ENCODE measurements around the gene STIM2.
"Not testable (repeated sequence)": the region's sequence is repeated elsewhere in the genome, so short reads cannot be mapped to it uniquely, and the experiment has no call there.

STIM2 gene

GRCh38 chr4:26884486-26884988 lies 23.9 kb downstream of the STIM2 start:
- no peaks in the 10 kb centered on the region for H3K9me3 ChIP-seq (ENCODE audit: low read length)
- no peak overlapping the region for H2AFZ ChIP-seq (ENCODE audit: low read depth, low read length)
- H3K4me1 ChIP-seq (ENCODE audit: insufficient read depth, low read length): no peaks in the 10 kb centered on the region
- H3K27me3 ChIP-seq (ENCODE audit: insufficient read depth, low read length): no peaks in the 10 kb centered on the region
- H3K4me3 ChIP-seq (ENCODE audit: low read length): no peak overlapping the region
- H3K36me3 ChIP-seq (ENCODE audit: insufficient read depth, low read length): no peaks in the 10 kb centered on the region

- Histone ChIP-seq H3K36me3 (ENCODE audit: insufficient read depth, low read length) (no peaks in the 10 kb centered on the region), H3K4me1 (ENCODE audit: insufficient read depth, low read length) (no peaks in the 10 kb centered on the region), H2AFZ (ENCODE audit: low read depth, low read length) (no peak overlapping the region), H3K9me3 (ENCODE audit: low read length) (no peaks in the 10 kb centered on the region), H3K27me3 (ENCODE audit: insufficient read depth, low read length) (no peaks in the 10 kb centered on the region), H3K4me3 (ENCODE audit: low read length) (no peak overlapping the region)
Observed at GRCh38 chr4:26885912-26886274, 25.3 kb downstream of the STIM2 start.

GRCh38 chr4:26887143-26887542 lies 26.5 kb downstream of the STIM2 start:
- H3K4me1 ChIP-seq (ENCODE audit: insufficient read depth, low read length): no peaks in the 10 kb centered on the region

GRCh38 chr4:26887809-26888208 lies 27.2 kb downstream of the STIM2 start:
- Histone ChIP-seq H3K4me1 (ENCODE audit: insufficient read depth, low read length) (no peaks in the 10 kb centered on the region), H3K4me3 (ENCODE audit: low read length) (no peak overlapping the region), H3K36me3 (ENCODE audit: insufficient read depth, low read length) (no peaks in the 10 kb centered on the region)

More at GRCh38 chr4:26887143-26887542, 26.5 kb downstream of the STIM2 start:
- Histone ChIP-seq H3K27me3 (ENCODE audit: insufficient read depth, low read length) (no peaks in the 10 kb centered on the region), H2AFZ (ENCODE audit: low read depth, low read length) (no peak overlapping the region), H3K4me3 (ENCODE audit: low read length) (no peak overlapping the region), H3K36me3 (ENCODE audit: insufficient read depth, low read length) (no peaks in the 10 kb centered on the region), H3K9me3 (ENCODE audit: low read length) (no peaks in the 10 kb centered on the region)

GRCh38 chr4:26889356-26889755 lies 28.7 kb downstream of the STIM2 start:
- Histone ChIP-seq H3K36me3 (ENCODE audit: insufficient read depth, low read length) (no peaks in the 10 kb centered on the region), H3K9me3 (ENCODE audit: low read length) (no peaks in the 10 kb centered on the region), H3K4me3 (ENCODE audit: low read length) (no peak overlapping the region), H3K4me1 (ENCODE audit: insufficient read depth, low read length) (no peaks in the 10 kb centered on the region), H3K27me3 (ENCODE audit: insufficient read depth, low read length) (no peaks in the 10 kb centered on the region), H2AFZ (ENCODE audit: low read depth, low read length) (no peak overlapping the region)

More at GRCh38 chr4:26887809-26888208, 27.2 kb downstream of the STIM2 start:
- no peaks in the 10 kb centered on the region for H3K9me3 ChIP-seq (ENCODE audit: low read length)
- H3K27me3 ChIP-seq (ENCODE audit: insufficient read depth, low read length): no peaks in the 10 kb centered on the region
- no peak overlapping the region for H2AFZ ChIP-seq (ENCODE audit: low read depth, low read length)

- no peaks in the 10 kb centered on the region for H3K9me3 ChIP-seq (ENCODE audit: low read length)
- no peak overlapping the region for H3K4me3 ChIP-seq (ENCODE audit: low read length)
- no peaks in the 10 kb centered on the region for H3K4me1 ChIP-seq (ENCODE audit: insufficient read depth, low read length)
- H3K36me3 ChIP-seq (ENCODE audit: insufficient read depth, low read length): no peaks in the 10 kb centered on the region
- no peak overlapping the region for H2AFZ ChIP-seq (ENCODE audit: low read depth, low read length)
- H3K27me3 ChIP-seq (ENCODE audit: insufficient read depth, low read length): no peaks in the 10 kb centered on the region
Observed at GRCh38 chr4:26891054-26891453, 30.4 kb downstream of the STIM2 start.

GRCh38 chr4:26891867-26892266 lies 31.2 kb downstream of the STIM2 start:
- no peaks in the 10 kb centered on the region for H3K36me3 ChIP-seq (ENCODE audit: insufficient read depth, low read length)
- no peak overlapping the region for H2AFZ ChIP-seq (ENCODE audit: low read depth, low read length)
- no peaks in the 10 kb centered on the region for H3K9me3 ChIP-seq (ENCODE audit: low read length)
- H3K4me3 ChIP-seq (ENCODE audit: low read length): no peak overlapping the region
- no peaks in the 10 kb centered on the region for H3K4me1 ChIP-seq (ENCODE audit: insufficient read depth, low read length)
- H3K27me3 ChIP-seq (ENCODE audit: insufficient read depth, low read length): no peaks in the 10 kb centered on the region

GRCh38 chr4:26892480-26893150 lies 32.0 kb downstream of the STIM2 start:
- no peaks in the 10 kb centered on the region for H3K9me3 ChIP-seq (ENCODE audit: low read length)
- H3K4me3 ChIP-seq (ENCODE audit: low read length): no peak overlapping the region
- H2AFZ ChIP-seq (ENCODE audit: low read depth, low read length): no peak overlapping the region
- H3K4me1 ChIP-seq (ENCODE audit: insufficient read depth, low read length): no peaks in the 10 kb centered on the region
- no peaks in the 10 kb centered on the region for H3K27me3 ChIP-seq (ENCODE audit: insufficient read depth, low read length)
- no peaks in the 10 kb centered on the region for H3K36me3 ChIP-seq (ENCODE audit: insufficient read depth, low read length)

GRCh38 chr4:26893491-26893890 lies 32.9 kb downstream of the STIM2 start:
- Histone ChIP-seq H3K4me1 (ENCODE audit: insufficient read depth, low read length) (no peaks in the 10 kb centered on the region), H2AFZ (ENCODE audit: low read depth, low read length) (no peak overlapping the region), H3K36me3 (ENCODE audit: insufficient read depth, low read length) (no peaks in the 10 kb centered on the region), H3K9me3 (ENCODE audit: low read length) (no peaks in the 10 kb centered on the region), H3K27me3 (ENCODE audit: insufficient read depth, low read length) (no peaks in the 10 kb centered on the region), H3K4me3 (ENCODE audit: low read length) (no peak overlapping the region)

GRCh38 chr4:26894881-26895280 lies 34.2 kb downstream of the STIM2 start:
- H3K9me3 ChIP-seq (ENCODE audit: low read length); H3K36me3 ChIP-seq (ENCODE audit: insufficient read depth, low read length); H3K27me3 ChIP-seq (ENCODE audit: insufficient read depth, low read length); H2AFZ ChIP-seq (ENCODE audit: low read depth, low read length); H3K4me1 ChIP-seq (ENCODE audit: insufficient read depth, low read length); H3K4me3 ChIP-seq (ENCODE audit: low read length): not testable (repeated sequence)

- no peaks in the 10 kb centered on the region for H3K36me3 ChIP-seq (ENCODE audit: insufficient read depth, low read length)
- no peaks in the 10 kb centered on the region for H3K9me3 ChIP-seq (ENCODE audit: low read length)
- H3K27me3 ChIP-seq (ENCODE audit: insufficient read depth, low read length): no peaks in the 10 kb centered on the region
- H3K4me1 ChIP-seq (ENCODE audit: insufficient read depth, low read length): no peaks in the 10 kb centered on the region
- no peak overlapping the region for H3K4me3 ChIP-seq (ENCODE audit: low read length)
- no peak overlapping the region for H2AFZ ChIP-seq (ENCODE audit: low read depth, low read length)
Observed at GRCh38 chr4:26896636-26897035, 36.0 kb downstream of the STIM2 start.

GRCh38 chr4:26899991-26900390 lies 39.4 kb downstream of the STIM2 start:
- H3K36me3 ChIP-seq (ENCODE audit: insufficient read depth, low read length): no peaks in the 10 kb centered on the region
- no peak overlapping the region for H3K4me3 ChIP-seq (ENCODE audit: low read length)
- H3K4me1 ChIP-seq (ENCODE audit: insufficient read depth, low read length): peaks cover 6% of the 10 kb centered on the region
- H2AFZ ChIP-seq (ENCODE audit: low read depth, low read length): no peak overlapping the region
- H3K27me3 ChIP-seq (ENCODE audit: insufficient read depth, low read length): no peaks in the 10 kb centered on the region
- no peaks in the 10 kb centered on the region for H3K9me3 ChIP-seq (ENCODE audit: low read length)

GRCh38 chr4:26900765-26901164 lies 40.1 kb downstream of the STIM2 start:
- Histone ChIP-seq H3K27me3 (ENCODE audit: insufficient read depth, low read length) (no peaks in the 10 kb centered on the region), H3K9me3 (ENCODE audit: low read length) (no peaks in the 10 kb centered on the region), H2AFZ (ENCODE audit: low read depth, low read length) (no peak overlapping the region), H3K4me3 (ENCODE audit: low read length) (no peak overlapping the region), H3K4me1 (ENCODE audit: insufficient read depth, low read length) (peaks cover 6% of the 10 kb centered on the region), H3K36me3 (ENCODE audit: insufficient read depth, low read length) (no peaks in the 10 kb centered on the region)

GRCh38 chr4:26905172-26905571 lies 44.5 kb downstream of the STIM2 start:
- H2AFZ ChIP-seq (ENCODE audit: low read depth, low read length): no peak overlapping the region
- H3K9me3 ChIP-seq (ENCODE audit: low read length): no peaks in the 10 kb centered on the region
- H3K4me3 ChIP-seq (ENCODE audit: low read length): no peak overlapping the region
- H3K27me3 ChIP-seq (ENCODE audit: insufficient read depth, low read length): no peaks in the 10 kb centered on the region
- H3K36me3 ChIP-seq (ENCODE audit: insufficient read depth, low read length): no peaks in the 10 kb centered on the region
- H3K4me1 ChIP-seq (ENCODE audit: insufficient read depth, low read length): peaks cover 6% of the 10 kb centered on the region
